ENCODE data around the gene RAI14.

The RAI14 gene

DNA sequence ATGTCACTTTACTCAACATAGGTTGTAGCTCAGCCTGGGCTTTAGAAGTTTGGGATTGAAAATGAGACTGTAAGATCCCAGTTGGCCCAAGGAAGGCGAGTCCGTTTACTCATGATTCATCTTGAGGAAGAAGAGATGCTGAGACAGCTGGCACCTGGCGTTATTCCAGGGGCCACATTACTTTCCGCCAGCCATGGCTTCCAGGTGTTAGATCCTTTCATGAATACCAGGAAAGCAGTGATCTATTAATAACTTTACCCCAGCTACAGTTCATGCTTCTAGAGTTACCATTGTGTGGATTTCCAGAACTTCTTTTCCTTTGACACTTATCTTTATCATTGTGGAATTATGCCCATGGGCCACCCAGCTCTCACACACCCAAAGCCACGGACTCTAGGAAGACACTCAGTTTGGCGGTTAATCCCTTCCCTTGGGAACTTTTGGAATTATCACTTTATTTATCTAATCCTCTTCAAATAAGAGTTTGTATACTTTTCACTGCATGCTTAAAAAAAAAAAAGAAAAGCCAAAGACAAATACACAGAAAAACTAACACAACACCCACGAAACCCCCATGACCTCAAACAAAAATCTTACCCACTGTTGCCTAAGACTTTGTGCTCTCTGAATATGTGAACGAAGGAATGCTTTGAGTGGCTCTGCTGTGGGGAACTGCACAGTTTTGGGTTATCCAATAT is 26.9 kb downstream of the RAI14 start:
- DNase-seq (ENCODE audit: low read depth in 2 of 2): peak; percentile 51 to 72
- H3K4me3 ChIP-seq (replicated peaks in 1 of 2; ENCODE audit: low read depth in 2 of 2, low read length in 2 of 2): no peak overlapping the region
- TF ChIP-seq, protein P1, sequence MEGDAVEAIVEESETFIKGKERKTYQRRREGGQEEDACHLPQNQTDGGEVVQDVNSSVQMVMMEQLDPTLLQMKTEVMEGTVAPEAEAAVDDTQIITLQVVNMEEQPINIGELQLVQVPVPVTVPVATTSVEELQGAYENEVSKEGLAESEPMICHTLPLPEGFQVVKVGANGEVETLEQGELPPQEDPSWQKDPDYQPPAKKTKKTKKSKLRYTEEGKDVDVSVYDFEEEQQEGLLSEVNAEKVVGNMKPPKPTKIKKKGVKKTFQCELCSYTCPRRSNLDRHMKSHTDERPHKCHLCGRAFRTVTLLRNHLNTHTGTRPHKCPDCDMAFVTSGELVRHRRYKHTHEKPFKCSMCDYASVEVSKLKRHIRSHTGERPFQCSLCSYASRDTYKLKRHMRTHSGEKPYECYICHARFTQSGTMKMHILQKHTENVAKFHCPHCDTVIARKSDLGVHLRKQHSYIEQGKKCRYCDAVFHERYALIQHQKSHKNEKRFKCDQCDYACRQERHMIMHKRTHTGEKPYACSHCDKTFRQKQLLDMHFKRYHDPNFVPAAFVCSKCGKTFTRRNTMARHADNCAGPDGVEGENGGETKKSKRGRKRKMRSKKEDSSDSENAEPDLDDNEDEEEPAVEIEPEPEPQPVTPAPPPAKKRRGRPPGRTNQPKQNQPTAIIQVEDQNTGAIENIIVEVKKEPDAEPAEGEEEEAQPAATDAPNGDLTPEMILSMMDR (IDR thresholded peaks at IDR 0.05; ENCODE audit: low read depth, low read length): no peak

DNA sequence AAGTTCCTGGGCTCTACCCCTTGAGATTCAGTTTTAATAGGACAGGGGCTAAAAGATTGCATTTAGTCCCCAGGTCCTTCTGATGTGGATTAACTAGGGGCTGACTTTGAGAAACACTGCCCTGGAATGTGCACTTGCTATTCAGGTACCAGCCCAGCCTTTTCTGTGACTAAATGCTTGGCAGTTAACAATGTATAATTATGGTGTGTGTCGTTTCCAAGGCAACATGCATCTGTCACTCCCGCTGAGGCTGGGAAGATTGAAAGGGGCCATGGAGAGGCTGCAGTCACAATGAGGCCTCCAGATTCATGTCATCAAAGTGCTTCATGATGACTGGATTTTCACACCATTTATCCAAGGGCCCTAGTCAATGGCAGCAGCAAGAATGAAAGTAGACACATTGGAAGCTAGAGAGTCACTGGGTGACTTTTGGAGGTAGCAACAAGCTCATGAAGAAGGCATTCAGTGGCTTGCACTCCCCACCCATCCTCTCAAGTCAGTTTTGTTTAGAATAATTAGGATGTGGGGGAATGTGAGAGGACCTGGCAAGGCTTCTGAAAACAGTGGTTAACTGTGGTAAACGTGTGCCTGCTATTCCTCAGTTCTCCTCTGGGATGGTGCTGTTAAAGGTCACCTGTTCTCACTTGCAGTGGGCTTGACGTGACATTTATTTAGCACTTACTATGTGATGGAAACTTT is 28.3 kb downstream of the RAI14 start:
- peak; percentile 59 to 69 for DNase-seq (ENCODE audit: low read depth in 2 of 2)
- H3K4me3 ChIP-seq (replicated peaks in 1 of 2; ENCODE audit: low read depth in 2 of 2, low read length in 2 of 2): no peak overlapping the region
- TF ChIP-seq, protein P1 (IDR thresholded peaks at IDR 0.05; ENCODE audit: low read depth, low read length): no peak

DNA sequence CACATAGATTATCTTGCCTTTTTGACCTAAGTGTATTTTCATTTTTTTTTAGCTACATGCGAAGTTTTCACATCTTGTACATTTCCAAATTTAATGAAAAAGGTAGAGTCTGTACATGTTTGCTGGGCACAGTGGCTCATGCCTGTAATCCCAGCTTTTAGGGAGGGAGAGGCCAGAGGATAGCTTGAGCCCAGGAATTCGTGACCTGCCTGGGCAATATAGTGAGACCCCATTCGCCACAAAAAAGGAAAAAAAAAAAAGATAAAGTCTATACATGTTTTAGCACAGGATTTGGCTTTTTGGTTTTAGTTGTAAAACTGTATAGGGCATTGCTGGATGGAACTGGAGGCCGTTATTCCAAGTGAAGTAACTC is 28.8 kb downstream of the RAI14 start:
- DNase-seq (ENCODE audit: low read depth in 2 of 2): no peak
- TF ChIP-seq, protein P1 (IDR thresholded peaks at IDR 0.05; ENCODE audit: low read depth, low read length): no peak
- H3K4me3 ChIP-seq (replicated peaks in 1 of 2; ENCODE audit: low read depth in 2 of 2, low read length in 2 of 2): no peak overlapping the region

DNA sequence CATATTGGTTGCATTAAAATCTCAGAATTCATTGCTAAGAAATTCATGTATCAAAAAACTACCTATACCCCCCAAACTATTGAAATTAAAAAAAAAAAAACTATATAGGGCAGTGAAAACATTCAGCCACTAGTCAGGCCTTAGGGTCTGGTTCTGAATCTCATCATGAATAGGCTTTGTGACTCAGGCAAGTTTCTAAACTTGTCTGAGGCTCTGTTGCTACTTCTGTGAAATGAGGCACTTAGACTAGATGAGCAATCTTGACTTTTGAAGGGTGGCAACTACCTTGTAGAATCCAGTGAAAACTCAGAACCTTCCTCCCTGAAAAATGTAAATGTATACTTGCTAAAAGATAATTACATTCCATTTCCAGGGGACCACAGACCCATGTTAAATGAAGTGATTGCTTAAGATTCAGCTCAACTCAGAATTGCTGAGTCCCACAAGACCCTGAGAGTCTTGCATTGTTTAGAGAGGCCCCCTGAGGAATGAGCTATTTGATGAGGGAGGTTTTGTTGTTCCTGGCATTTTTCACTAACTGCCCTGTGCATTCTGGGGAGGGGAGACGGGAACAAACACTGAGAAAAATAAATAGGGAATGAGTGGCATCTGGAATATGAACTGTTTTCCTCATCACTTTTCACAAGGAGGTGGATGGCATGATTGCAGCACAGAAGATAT is 29.5 kb downstream of the RAI14 start:
- TF ChIP-seq, protein P1 (IDR thresholded peaks at IDR 0.05; ENCODE audit: low read depth, low read length): no peak
- peak; percentile 88 to 92 for DNase-seq (ENCODE audit: low read depth in 2 of 2)
- no peak overlapping the region for H3K4me3 ChIP-seq (replicated peaks in 1 of 2; ENCODE audit: low read depth in 2 of 2, low read length in 2 of 2)

DNA sequence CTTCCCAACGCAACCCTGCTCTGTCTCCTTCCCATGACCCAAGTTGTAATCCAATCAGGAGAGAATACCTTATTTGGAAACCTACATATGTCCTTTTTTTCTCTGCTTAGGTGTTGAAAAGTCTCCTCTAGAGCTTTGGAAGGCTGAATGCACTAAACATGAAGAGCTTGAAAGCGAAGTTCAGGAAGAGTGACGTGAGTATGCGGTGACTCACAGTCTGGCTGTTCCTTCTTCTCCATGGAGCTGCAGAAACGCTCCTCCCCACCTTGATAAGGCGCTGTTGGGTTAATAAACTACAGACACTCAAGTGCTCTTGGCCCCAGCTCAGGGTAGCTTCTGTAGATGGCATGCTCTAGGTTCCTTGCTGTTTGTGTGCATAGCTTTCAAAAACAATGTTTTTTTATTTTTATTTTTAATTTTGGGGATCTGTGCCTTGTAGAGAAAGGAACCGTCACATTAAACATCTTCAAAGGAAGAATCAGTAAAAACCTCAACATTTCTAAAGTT is 30.7 kb downstream of the RAI14 start:
- DNase-seq (ENCODE audit: low read depth in 2 of 2): peak; percentile 99
- TF ChIP-seq, protein P1 (IDR thresholded peaks at IDR 0.05; ENCODE audit: low read depth, low read length): no peak
- H3K4me3 ChIP-seq (replicated peaks in 1 of 2; ENCODE audit: low read depth in 2 of 2, low read length in 2 of 2): no peak overlapping the region

DNA sequence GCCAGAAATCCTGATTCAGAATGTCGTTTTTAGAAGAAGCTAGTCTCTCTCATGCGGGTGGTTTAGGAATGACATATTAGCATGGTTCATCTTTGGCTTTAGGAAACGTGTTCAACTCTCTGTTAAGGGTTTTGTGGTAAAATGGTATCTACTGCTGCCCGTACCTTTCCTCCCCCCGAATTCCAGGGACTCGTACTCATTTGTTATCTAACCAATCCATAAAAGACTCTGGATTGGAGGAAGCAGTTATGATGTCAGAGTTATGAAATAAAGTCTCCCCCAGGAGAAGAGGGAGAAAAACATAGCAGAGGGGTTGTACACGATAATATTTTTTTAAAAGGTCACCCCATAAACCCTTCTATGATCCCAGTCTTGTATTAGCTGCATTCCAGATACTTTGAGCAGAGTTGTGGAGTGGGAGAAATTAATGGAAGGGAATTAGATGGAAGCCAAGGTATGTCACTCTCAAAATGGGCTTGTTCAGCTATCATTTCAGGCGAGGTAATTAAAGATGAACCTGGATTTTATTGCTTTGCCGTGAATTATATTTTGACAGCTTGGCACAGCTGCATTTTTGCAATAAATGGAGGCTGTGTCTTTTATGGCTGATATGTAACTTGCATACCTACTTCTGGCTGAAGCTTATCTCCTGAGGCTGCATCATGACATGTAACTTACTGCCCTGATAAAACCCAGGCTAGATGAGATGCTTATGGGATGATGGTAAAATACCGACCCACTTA is 31.3 kb downstream of the RAI14 start:
- TF ChIP-seq, protein P1 (IDR thresholded peaks at IDR 0.05; ENCODE audit: low read depth, low read length): no peak
- peak; percentile 85 to 89 for DNase-seq (ENCODE audit: low read depth in 2 of 2)
- no peak overlapping the region for H3K4me3 ChIP-seq (replicated peaks in 1 of 2; ENCODE audit: low read depth in 2 of 2, low read length in 2 of 2)

Measured in cardiac fibroblast (primary cell).